GM23338 (cell line): Measurements from ENCODE around the gene CDKAL1. TPM values are rescaled to one million over a fixed set of nuclear protein-coding genes. Genes with fewer than 3 reads are reported as not detected.

Experiments
- ATAC-seq: fragments of 200-7000 bp; cut with Tn5 transposase; 3 replicates; pipeline ENCODE4 v1.9.1; 2020
- DNase-seq: peaks from one replicate; pipeline ENCODE4 v3.0.0-alpha.2; 2015; ENCODE audit warnings: low spot score
- H2AFZ ChIP-seq: fragments of 200-600 bp; sonication (generic); 2 replicates; pipeline ENCODE4 v1.8.0; 2016; ENCODE audit warnings: antibody characterized with exemption, mild to moderate bottlenecking, moderate library complexity
- H3F3A ChIP-seq: fragments of 200-600 bp; sonication (generic); replicated peaks from 2 replicates; pipeline ENCODE4 v1.8.0; 2017; ENCODE audit warnings: antibody characterized with exemption, mixed run types, low read depth
- H3K27ac ChIP-seq: fragments of 200-600 bp; sonication (generic); 2 replicates; pipeline ENCODE4 v1.6.1; 2016; ENCODE audit warnings: low read depth
- H3K27me3 ChIP-seq: fragments of 200-600 bp; sonication (generic); 2 replicates; pipeline ENCODE4 v1.8.0; 2016; ENCODE audit warnings: mild to moderate bottlenecking, mixed run types, moderate library complexity; ENCODE audit not compliant: insufficient read depth
- H3K36me3 ChIP-seq: fragments of 200-600 bp; sonication (generic); 2 replicates; pipeline ENCODE4 v1.8.0; 2016; ENCODE audit warnings: mild to moderate bottlenecking; ENCODE audit not compliant: insufficient read depth
- H3K4me1 ChIP-seq: fragments of 200-600 bp; sonication (generic); 2 replicates; pipeline ENCODE4 v1.8.0; 2016; ENCODE audit warnings: mild to moderate bottlenecking, moderate library complexity; ENCODE audit not compliant: insufficient read depth
- H3K4me2 ChIP-seq: fragments of 200-600 bp; sonication (generic); 2 replicates; pipeline ENCODE4 v1.7.1; 2017; ENCODE audit warnings: mixed run types
- H3K4me3 ChIP-seq: fragments of 200-600 bp; sonication (generic); 2 replicates; pipeline ENCODE4 v1.6.1; 2016; ENCODE audit warnings: mixed run types
- H3K79me2 ChIP-seq: fragments of 200-600 bp; sonication (generic); replicated peaks from 2 replicates; pipeline ENCODE4 v1.8.0; 2017; ENCODE audit warnings: mild to moderate bottlenecking; ENCODE audit not compliant: insufficient read depth
- H3K9me2 ChIP-seq: fragments of 200-600 bp; sonication (generic); 2 replicates; pipeline ENCODE4 v1.8.0; 2017; ENCODE audit not compliant: insufficient read depth
- H4K20me1 ChIP-seq: fragments of 200-600 bp; sonication (generic); replicated peaks from 2 replicates; pipeline ENCODE4 v1.8.0; 2017; ENCODE audit warnings: mild to moderate bottlenecking; ENCODE audit not compliant: insufficient read depth
- H3K27ac Mint-ChIP-seq: 2 replicates; pipeline ENCODE4 v1.8.0; 2020; ENCODE audit warnings: inconsistent platforms, mild to moderate bottlenecking, moderate library complexity, mixed read lengths
- H3K27me3 Mint-ChIP-seq: 3 replicates; pipeline ENCODE4 v1.8.0; 2022; ENCODE audit warnings: low read depth, mild to moderate bottlenecking, moderate library complexity, mixed read lengths, inconsistent platforms; ENCODE audit not compliant: insufficient read depth, poor library complexity
- H3K36me3 Mint-ChIP-seq: 3 replicates; pipeline ENCODE4 v1.8.0; 2021; ENCODE audit warnings: low read depth, mild to moderate bottlenecking, inconsistent platforms, moderate library complexity, mixed read lengths
- H3K4me1 Mint-ChIP-seq: 3 replicates; pipeline ENCODE4 v1.8.0; 2020; ENCODE audit warnings: mild to moderate bottlenecking, inconsistent platforms, mixed read lengths
- H3K4me3 Mint-ChIP-seq: 3 replicates; pipeline ENCODE4 v1.8.0; 2021; ENCODE audit warnings: moderate library complexity, mild to moderate bottlenecking, inconsistent platforms, mixed read lengths
- H3K9me3 Mint-ChIP-seq: 3 replicates; pipeline ENCODE4 v1.8.0; 2020; ENCODE audit warnings: moderate library complexity, mild to moderate bottlenecking, inconsistent platforms, mixed read lengths
- CREB1 ChIP-seq: fragments of 250-450 bp; sonication (Bioruptor Pico); IDR thresholded peaks from 2 replicates; pipeline ENCODE4 v1.5.0; 2020; ENCODE audit warnings: low read depth, mild to moderate bottlenecking, moderate library complexity
- CTCF ChIP-seq, 2 experiments: fragments of 200-600 bp in 1 of 2; sonication (generic) in 1 of 2; conservative IDR thresholded peaks; 2 replicates each; pipeline versions ENCODE4 v1.5.1 to v1.6.1; 2016 to 2017; ENCODE audit warnings: antibody characterized with exemption in 2 of 2, low read depth in 2 of 2, mild to moderate bottlenecking in 2 of 2, moderate library complexity in 1 of 2
- ETS1 ChIP-seq: IDR thresholded peaks from 2 replicates; pipeline ENCODE4 v1.6.1; 2016; ENCODE audit warnings: antibody characterized with exemption
- EZH2 ChIP-seq: fragments of 200-600 bp; sonication (generic); IDR thresholded peaks from one replicate; pipeline ENCODE4 v1.8.0; 2017; ENCODE audit warnings: antibody characterized with exemption, mild to moderate bottlenecking, low read depth; ENCODE audit not compliant: unreplicated experiment
- EZH2phosphoT487 ChIP-seq: fragments of 200-600 bp; sonication (generic); IDR thresholded peaks from one replicate; pipeline ENCODE4 v1.8.1; 2018; ENCODE audit warnings: antibody characterized with exemption; ENCODE audit not compliant: unreplicated experiment
- JUNB ChIP-seq: IDR thresholded peaks from one replicate; pipeline ENCODE4 v1.6.1; 2016; ENCODE audit warnings: antibody characterized with exemption; ENCODE audit not compliant: unreplicated experiment
- NANOG ChIP-seq: IDR thresholded peaks from 2 replicates; pipeline ENCODE4 v1.6.1; 2016; ENCODE audit warnings: antibody characterized with exemption, borderline replicate concordance
- POLR2AphosphoS5 ChIP-seq: IDR thresholded peaks from 2 replicates; pipeline ENCODE4 v1.6.1; 2016; ENCODE audit warnings: antibody characterized with exemption, low read depth
- REST ChIP-seq: IDR thresholded peaks from one replicate; pipeline ENCODE4 v1.6.1; 2018; ENCODE audit warnings: antibody characterized with exemption; ENCODE audit not compliant: unreplicated experiment
- STAT1 ChIP-seq: IDR thresholded peaks from one replicate; pipeline ENCODE4 v1.6.1; 2016; ENCODE audit warnings: antibody characterized with exemption; ENCODE audit not compliant: unreplicated experiment
- ZNF331 ChIP-seq: fragments of 250-450 bp; sonication (Bioruptor Pico); IDR thresholded peaks from 2 replicates; pipeline ENCODE4 v1.5.0; 2020; ENCODE audit warnings: low read depth, mild to moderate bottlenecking, moderate library complexity
- ZNF462 ChIP-seq: fragments of 250-450 bp; sonication (Bioruptor Pico); IDR thresholded peaks from 2 replicates; pipeline ENCODE4 v1.5.0; 2020; ENCODE audit warnings: mild to moderate bottlenecking, moderate library complexity
- polyA plus RNA-seq: library from polyadenylated mRNA; unstranded; fragments of >200 nt; fragmentation: Nextera tagmentation; extraction: Ambion mirVana; gene quantifications from 2 replicates; pipeline ENCODE4 v1.2.1, GENCODE V29; 2016
- total RNA-seq: library from RNA; depleted of rRNA; stranded (reverse); fragments of >200 nt; shearing (Covaris generic); gene quantifications from 2 replicates; pipeline ENCODE4 v1.2.3, GENCODE V29; 2014

Gene CDKAL1
- total and polyA plus RNA-seq, 2 experiments from 2014 or later, result 17.8 to 35.0 TPM

- TF ChIP-seq ZNF462, result no peak
- no peak for TF ChIP-seq EZH2phosphoT487
- TF ChIP-seq CREB1 (CRISPR knock-in tag), result no peak
- no peak for TF ChIP-seq POLR2AphosphoS5
- no peak for TF ChIP-seq EZH2
These were observed 74.1 kb downstream of the CDKAL1 start (continued) for GRCh38 chr6:20608356-20608755.

- Histone ChIP-seq H3K9me2 (no peaks in the 10 kb centered on the region), H4K20me1 (no peaks in the 10 kb centered on the region), H2AFZ (no peak overlapping the region), H3K27me3 (no peaks in the 10 kb centered on the region), H3K36me3 (no peaks in the 10 kb centered on the region), H3K27ac (no peak overlapping the region), H3F3A (no peaks in the 10 kb centered on the region), H3K4me2 (no peak overlapping the region), H3K79me2 (peaks cover 7% of the 10 kb centered on the region; the same call in 1 of the 2 replicates), H3K4me3 (no peak overlapping the region), H3K4me1 (no peaks in the 10 kb centered on the region)
- no peak for ATAC-seq
- Mint-ChIP-seq H3K36me3 (peaks cover 12% of the 10 kb centered on the region), H3K27me3 (no peaks in the 10 kb centered on the region), H3K4me1 (peaks cover 19% of the 10 kb centered on the region), H3K9me3 (peaks cover 11% of the 10 kb centered on the region; the same call in 1 of the 3 replicates), H3K4me3 (no peak overlapping the region), H3K27ac (no peak overlapping the region)
- no peak for DNase-seq
- no peak for TF ChIP-seq JUNB
- TF ChIP-seq POLR2AphosphoS5, result no peak
- TF ChIP-seq EZH2, result no peak
- TF ChIP-seq CTCF (conservative IDR thresholded peaks at IDR 0.05; ENCODE audit: low read depth in 2 of 2), result no peak
- no peak for TF ChIP-seq STAT1
- TF ChIP-seq REST, result no peak
- no peak for TF ChIP-seq CREB1 (CRISPR knock-in tag)
- no peak for TF ChIP-seq ETS1
- TF ChIP-seq NANOG, result no peak
- TF ChIP-seq ZNF331, result no peak
These were observed 74.6 kb downstream of the CDKAL1 start for GRCh38 chr6:20608905-20609304.
